SK-N-SH (cell line): ENCODE data around the gene UNC45A. TPM values are rescaled to one million over a fixed set of nuclear protein-coding genes. Genes with fewer than 3 reads are reported as not detected.

Experiments
- CTCF ChIA-PET: fragments of 300-600, 350-600 bp; formaldehyde crosslinking; extraction: SDS; loops from one replicate; lab custom pipeline; 2021; lab: Yijun Ruan, JAX
- POLR2A ChIA-PET: fragments of 350-600 bp; sonication (Branson Sonifier 250); formaldehyde crosslinking; extraction: SDS; loops from one replicate; lab custom pipeline; 2020; ENCODE audit warnings: antibody characterized with exemption, inconsistent platforms; lab: Yijun Ruan, JAX
- DNase-seq: peaks from one replicate; pipeline ENCODE4 v3.0.0; 2012
- H2AFZ ChIP-seq: fragments of 200-600 bp; sonication (generic); 2 replicates; pipeline ENCODE4 v1.8.1; 2016; ENCODE audit warnings: antibody characterized with exemption, mild to moderate bottlenecking, low read depth
- H3F3A ChIP-seq: fragments of 200-600 bp; sonication (generic); replicated peaks from 2 replicates; pipeline ENCODE3; 2016; ENCODE audit warnings: antibody characterized with exemption, mild to moderate bottlenecking; ENCODE audit not compliant: insufficient read depth
- H3K27ac ChIP-seq, 2 experiments: fragments of 200-500 bp in 1 of 2; fragments of 200-600 bp in 1 of 2; sonication (Bioruptor generic) in 1 of 2; sonication (generic), shearing (Covaris generic) in 1 of 2; 2 replicates each; pipeline versions ENCODE4 v1.5.1 to v1.6.1; 2014 to 2016; ENCODE audit warnings: low read depth in 2 of 2, inconsistent platforms in 1 of 2, low read length in 1 of 2, mild to moderate bottlenecking in 1 of 2, mixed read lengths in 1 of 2
- H3K27me3 ChIP-seq: fragments of 200-600 bp; sonication (generic), shearing (Covaris generic); 2 replicates; pipeline ENCODE4 v1.6.1; 2016; ENCODE audit warnings: mixed run types; ENCODE audit not compliant: insufficient read depth
- H3K36me3 ChIP-seq, 2 experiments: fragments of 200-500 bp in 1 of 2; fragments of 200-600 bp in 1 of 2; sonication (Bioruptor generic) in 1 of 2; sonication (generic) in 1 of 2; replicated peaks in 1 of 2; 2 replicates each; pipeline versions ENCODE3 to v1.5.1; 2014 to 2016; ENCODE audit warnings: low read length in 1 of 2, mild to moderate bottlenecking in 1 of 2; ENCODE audit not compliant: insufficient read depth in 2 of 2, control insufficient read depth in 1 of 2
- H3K4me1 ChIP-seq, 2 experiments: fragments of 200-500 bp in 1 of 2; fragments of 200-600 bp in 1 of 2; sonication (Bioruptor generic) in 1 of 2; sonication (generic), shearing (Covaris generic) in 1 of 2; 2 replicates each; pipeline versions ENCODE4 v1.5.1 to v1.6.1; 2014 to 2016; ENCODE audit warnings: low read depth in 1 of 2, low read length in 1 of 2, mixed run types in 1 of 2; ENCODE audit not compliant: insufficient read depth in 2 of 2, control insufficient read depth in 1 of 2
- H3K4me2 ChIP-seq: fragments of 200-600 bp; sonication (generic), shearing (Covaris generic); 2 replicates; pipeline ENCODE4 v1.6.1; 2017; ENCODE audit warnings: mixed run types
- H3K4me3 ChIP-seq, 2 experiments: fragments of 200-500 bp in 1 of 2; fragments of 200-600 bp in 1 of 2; sonication (Bioruptor generic) in 1 of 2; sonication (generic), shearing (Covaris generic) in 1 of 2; 2 replicates each; pipeline versions ENCODE4 v1.5.1 to v1.8.1; 2014 to 2016; ENCODE audit warnings: low read depth in 2 of 2, inconsistent platforms in 1 of 2, low read length in 1 of 2, mild to moderate bottlenecking in 1 of 2, mixed read lengths in 1 of 2, moderate library complexity in 1 of 2
- H3K79me2 ChIP-seq: fragments of 200-600 bp; sonication (generic); 2 replicates; pipeline ENCODE4 v1.8.1; 2017; ENCODE audit warnings: mild to moderate bottlenecking; ENCODE audit not compliant: insufficient read depth
- H3K9ac ChIP-seq: fragments of 200-600 bp; sonication (generic); 2 replicates; pipeline ENCODE4 v1.6.1; 2017; ENCODE audit warnings: mixed run types
- H3K9me2 ChIP-seq: fragments of 200-600 bp; sonication (generic); 2 replicates; pipeline ENCODE4 v1.6.1; 2017; ENCODE audit warnings: mixed run types
- H3K9me3 ChIP-seq: fragments of 200-600 bp; sonication (generic); 2 replicates; pipeline ENCODE4 v1.6.1; 2017; ENCODE audit warnings: mixed run types, mild to moderate bottlenecking, moderate library complexity
- H4K20me1 ChIP-seq: fragments of 200-600 bp; sonication (generic); 2 replicates; pipeline ENCODE4 v1.6.1; 2017; ENCODE audit warnings: mild to moderate bottlenecking, mixed run types; ENCODE audit not compliant: insufficient read depth
- CHD2 ChIP-seq: fragments of 150-350 bp; IDR thresholded peaks from 2 replicates; pipeline ENCODE4 v1.6.1; 2018; ENCODE audit warnings: low read length; ENCODE audit not compliant: partially characterized antibody
- FOXM1 ChIP-seq: IDR thresholded peaks from 2 replicates; pipeline ENCODE4 v1.4.0; 2012; ENCODE audit warnings: low read depth, mild to moderate bottlenecking
- MEF2A ChIP-seq: IDR thresholded peaks from 2 replicates; pipeline ENCODE4 v1.4.0; 2012; ENCODE audit warnings: low read depth, borderline replicate concordance
- MXI1 ChIP-seq: IDR thresholded peaks from 2 replicates; pipeline ENCODE4 v1.6.1; 2012; ENCODE audit warnings: mild to moderate bottlenecking, low read depth, low read length, improper control_type of control experiment
- NRF1 ChIP-seq: IDR thresholded peaks from 2 replicates; pipeline ENCODE4 v1.6.1; 2012; ENCODE audit warnings: low read depth, mild to moderate bottlenecking, low read length
- REST ChIP-seq: IDR thresholded peaks from 2 replicates; pipeline ENCODE4 v1.6.1; 2012; ENCODE audit warnings: mild to moderate bottlenecking, low read depth, low read length, moderate library complexity
- RFX5 ChIP-seq: IDR thresholded peaks from 2 replicates; pipeline ENCODE4 v1.6.1; 2012; ENCODE audit warnings: mild to moderate bottlenecking, improper control_type of control experiment, low read length
- TAF1 ChIP-seq: IDR thresholded peaks from 2 replicates; pipeline ENCODE4 v1.6.1; 2012; ENCODE audit warnings: low read depth, mild to moderate bottlenecking, low read length, moderate library complexity, borderline replicate concordance
- TCF12 ChIP-seq: IDR thresholded peaks from 2 replicates; pipeline ENCODE4 v1.4.0; 2012
- USF2 ChIP-seq: fragments of 150-350 bp; IDR thresholded peaks from 2 replicates; pipeline ENCODE4 v1.6.1; 2017; ENCODE audit warnings: antibody characterized with exemption, low read length, low read depth, borderline replicate concordance
- YY1 ChIP-seq: IDR thresholded peaks from 2 replicates; pipeline ENCODE4 v1.4.0; 2012; ENCODE audit warnings: low read depth, mild to moderate bottlenecking
- WGBS: methylation state at CpG from one replicate; pipeline ENCODE4 v1.1.6; 2017; ENCODE audit warnings: low lambda C conversion rate; 5-methylcytosine and 5-hydroxymethylcytosine counted together
- polyA plus RNA-seq, 3 experiments: library from polyadenylated mRNA; depleted of rRNA; stranded (reverse); fragments of >200 nt; gene quantifications; 2 replicates each; pipeline ENCODE4 v1.2.3, GENCODE V29; 2012
- TF ChIP-seq, protein P1 (sequence below): IDR thresholded peaks from 2 replicates; pipeline ENCODE4 v1.4.0; 2012; ENCODE audit warnings: low read depth

Gene UNC45A
- polyA plus RNA-seq, 1 of the 3 experiments (the other 2 are of a cell fraction) = 85.1 TPM

DNA sequence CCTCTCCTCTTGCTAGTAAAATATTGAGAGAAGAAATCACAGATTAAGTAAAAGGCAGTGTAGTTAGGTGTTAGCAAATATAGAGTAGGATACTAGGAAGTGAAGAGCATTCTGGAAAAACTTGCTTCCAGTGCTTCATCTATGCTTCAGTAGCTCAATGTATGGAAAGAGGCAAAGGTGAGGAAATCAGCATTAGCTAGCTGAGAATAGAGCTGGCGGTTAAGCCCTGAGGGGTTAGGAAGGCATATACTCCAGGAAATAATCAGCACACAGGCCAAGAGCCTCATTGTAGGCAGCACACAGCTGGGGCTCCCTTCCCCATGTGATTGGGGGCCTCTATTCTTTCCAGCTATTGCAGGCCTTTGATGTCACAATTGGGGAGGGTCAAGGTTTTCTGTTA, 33.3 kb downstream of the UNC45A start (continued):
- no peak for TF ChIP-seq USF2
- TF ChIP-seq MXI1 = no peak
- no peak for TF ChIP-seq NRF1
- TF ChIP-seq, protein P1, sequence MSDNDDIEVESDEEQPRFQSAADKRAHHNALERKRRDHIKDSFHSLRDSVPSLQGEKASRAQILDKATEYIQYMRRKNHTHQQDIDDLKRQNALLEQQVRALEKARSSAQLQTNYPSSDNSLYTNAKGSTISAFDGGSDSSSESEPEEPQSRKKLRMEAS = no peak
- no peak for TF ChIP-seq MEF2A
- TF ChIP-seq FOXM1 = no peak
- no peak for TF ChIP-seq REST
- no peak for TF ChIP-seq TCF12
- TF ChIP-seq CHD2 = no peak

DNA sequence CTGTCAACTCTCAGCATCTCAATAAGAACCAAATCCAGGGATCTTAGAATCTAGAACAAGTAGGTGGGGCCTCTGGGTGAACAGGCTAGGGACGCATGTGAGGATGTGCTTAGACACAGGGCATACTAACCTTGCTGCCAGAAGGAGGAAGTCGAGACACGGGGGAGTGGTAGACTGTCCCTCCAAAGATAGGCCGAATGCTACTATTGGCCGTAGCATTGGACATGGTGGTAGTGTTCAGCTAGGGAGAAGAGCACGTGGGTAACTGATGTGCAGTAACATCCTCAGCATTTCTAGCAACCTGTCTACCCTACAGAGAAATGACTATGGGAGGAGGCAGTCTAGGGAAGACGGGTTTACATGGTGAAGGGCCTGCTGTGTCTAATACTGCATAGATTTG, 35.2 kb downstream of the UNC45A start:
- Histone ChIP-seq H3F3A (peaks cover 13% of the 10 kb centered on the region), H2AFZ (no peak overlapping the region), H3K9me3 (no peaks in the 10 kb centered on the region), H3K27ac (no peak overlapping the region), H3K79me2 (peaks cover 5% of the 10 kb centered on the region; the same call in 1 of the 2 replicates), H3K9ac (no peak overlapping the region), H3K4me2 (no peak overlapping the region), H3K9me2 (no peaks in the 10 kb centered on the region)
- DNase-seq = no peak
- POLR2A ChIA-PET = no interaction called here
- WGBS = 98% methylated on average over 7 of the region's 7 CpGs
- TF ChIP-seq RFX5 (no peak), TAF1 (no peak), YY1 (no peak), NRF1 (no peak)
- TF ChIP-seq, all 33 proteins: peak for 0
- no peaks in the 10 kb centered on the region for H3K4me1 ChIP-seq
- CTCF ChIA-PET = interaction anchor here (1.3 to 7.3 kb wide), 3 partner anchors 12 to 21 kb away, joined by 3 to 74 read pairs (median 4); no protein-coding TSS in a partner anchor
- H3K4me3 ChIP-seq = no peak overlapping the region
- no peaks in the 10 kb centered on the region for H4K20me1 ChIP-seq
- peaks cover 38 to 54% of the 10 kb centered on the region in 2 experiments for H3K36me3 ChIP-seq
- no peaks in the 10 kb centered on the region for H3K27me3 ChIP-seq
